K562 (cell line): Measurements from ENCODE around the gene SPRY2. TPM values are rescaled to one million over a fixed set of nuclear protein-coding genes. Genes with fewer than 3 reads are reported as not detected.

Source experiments
- ATAC-seq: fragments of 200-7000 bp; cut with Tn5 transposase; 3 replicates; pipeline ENCODE4 v1.9.1; 2020; ENCODE audit warnings: moderate library complexity
- BruUV-seq: library from RNA; stranded (reverse); fragments of 400-500 nt; replicated peaks from 2 replicates; lab custom pipeline; 2021; lab: Mats Ljungman, UMichigan
- CTCF ChIA-PET: fragments of 300-600 bp; formaldehyde crosslinking; extraction: SDS; loops from one replicate; lab custom pipeline; 2021; ENCODE audit warnings: low intra/inter-chr PET ratio; lab: Yijun Ruan, JAX
- POLR2A ChIA-PET: fragments of 300-600, 350-650 bp; sonication (Branson Sonifier 250); formaldehyde crosslinking; extraction: SDS; loops from one replicate; lab custom pipeline; 2021; ENCODE audit warnings: antibody characterized with exemption, inconsistent platforms; lab: Yijun Ruan, JAX
- DNase-seq, 4 experiments: peaks; one replicate each; pipeline versions ENCODE4 v3.0.0 to v3.0.0-alpha.2; 2011 to 2018; ENCODE audit warnings: low spot score in 3 of 4, mixed read lengths in 3 of 4; ENCODE audit errors: extremely low read depth in 1 of 4
- FAIRE-seq: peaks from 2 replicates; lab custom pipeline; 2011; peaks lifted over from hg19 to GRCh38; lab: Jason Lieb, UNC
- H2AFZ ChIP-seq: 2 replicates; pipeline ENCODE4 v1.6.0; 2011; ENCODE audit warnings: low read depth, low read length, control low read depth, inconsistent platforms
- H3K27ac ChIP-seq: fragments of 200-600 bp; 3 replicates; pipeline ENCODE4 v1.8.0; 2011; ENCODE audit warnings: low read depth, mild to moderate bottlenecking, control low read depth, inconsistent platforms, low read length, moderate library complexity, mixed read lengths; ENCODE audit errors: extremely low read depth
- H3K27me3 ChIP-seq, 2 experiments: fragments of 300-600 bp in 1 of 2; 2 replicates in 1 of 2; 3 replicates in 1 of 2; pipeline versions ENCODE4 v1.6.0 to v1.8.0; 2011; ENCODE audit warnings: inconsistent platforms in 2 of 2, low read length in 2 of 2, mild to moderate bottlenecking in 1 of 2, mixed read lengths in 1 of 2, moderate library complexity in 1 of 2; ENCODE audit not compliant: control insufficient read depth in 2 of 2, insufficient read depth in 2 of 2
- H3K36me3 ChIP-seq: fragments of 300-600 bp; 3 replicates; pipeline ENCODE4 v1.8.0; 2011; ENCODE audit warnings: mild to moderate bottlenecking, low read length, inconsistent platforms; ENCODE audit not compliant: control insufficient read depth, insufficient read depth
- H3K4me1 ChIP-seq, 2 experiments: fragments of 200-600 bp in 1 of 2; replicated peaks in 1 of 2; 2 replicates in 1 of 2; 3 replicates in 1 of 2; pipeline versions ENCODE4 v1.5.1 to v1.8.0; 2011; ENCODE audit warnings: inconsistent platforms in 2 of 2, low read length in 2 of 2, mild to moderate bottlenecking in 1 of 2, mixed read lengths in 1 of 2, moderate library complexity in 1 of 2; ENCODE audit not compliant: control insufficient read depth in 2 of 2, insufficient read depth in 2 of 2
- H3K4me2 ChIP-seq: 2 replicates; pipeline ENCODE4 v1.6.1; 2011; ENCODE audit warnings: low read length, control low read depth, inconsistent platforms, mixed read lengths; ENCODE audit not compliant: insufficient read depth
- H3K4me3 ChIP-seq: fragments of 200-600 bp; sonication (generic), shearing (Covaris generic); 2 replicates; pipeline ENCODE4 v1.5.1; 2016; ENCODE audit warnings: control low read depth, inconsistent platforms
- H3K79me2 ChIP-seq: fragments of 200-600 bp; 3 replicates; pipeline ENCODE4 v1.8.0; 2011; ENCODE audit warnings: low read length, inconsistent platforms; ENCODE audit not compliant: control insufficient read depth, insufficient read depth
- H3K9ac ChIP-seq, 2 experiments: 2 replicates each; pipeline versions ENCODE4 v1.6.0 to v1.6.1; 2011; ENCODE audit warnings: low read depth in 2 of 2, low read length in 2 of 2, control low read depth in 1 of 2, inconsistent platforms in 1 of 2, mild to moderate bottlenecking in 1 of 2, mixed read lengths in 1 of 2; ENCODE audit not compliant: insufficient read depth in 1 of 2
- H3K9me1 ChIP-seq: one replicate; pipeline ENCODE4 v1.6.0; 2011; ENCODE audit warnings: inconsistent platforms, mild to moderate bottlenecking, low read length, moderate library complexity; ENCODE audit not compliant: control insufficient read depth, insufficient read depth
- H3K9me3 ChIP-seq: replicated peaks from 2 replicates; pipeline ENCODE4 v1.5.1; 2011; ENCODE audit warnings: low read depth, low read length, inconsistent platforms; ENCODE audit not compliant: control insufficient read depth, insufficient read depth
- H4K20me1 ChIP-seq: replicated peaks from 2 replicates; pipeline ENCODE4 v1.6.1; 2011; ENCODE audit warnings: low read length, inconsistent platforms, mixed read lengths; ENCODE audit not compliant: control insufficient read depth, insufficient read depth
- BRD4 ChIP-seq: fragments of 200-600 bp; sonication (generic); IDR thresholded peaks from 2 replicates; pipeline ENCODE4 v1.6.1; 2017; ENCODE audit warnings: inconsistent platforms
- CBFB ChIP-seq: sonication (generic); formaldehyde crosslinking; IDR thresholded peaks from 2 replicates; pipeline ENCODE4 v1.4.0; 2020; ENCODE audit warnings: mild to moderate bottlenecking, missing genetic modification reagents
- ELF4 ChIP-seq: fragments of 450-650 bp; formaldehyde crosslinking; IDR thresholded peaks from 2 replicates; pipeline ENCODE4 v1.4.0; 2022; ENCODE audit warnings: missing genetic modification characterization
- EWSR1 ChIP-seq: fragments of 450-650 bp; IDR thresholded peaks from 2 replicates; pipeline ENCODE4 v1.6.1; 2018; ENCODE audit warnings: borderline replicate concordance, mild to moderate bottlenecking, low read depth, moderate library complexity; ENCODE audit not compliant: partially characterized antibody
- FOXK1 ChIP-seq: sonication (generic); formaldehyde crosslinking; IDR thresholded peaks from 2 replicates; pipeline ENCODE4 v1.8.0; 2022; ENCODE audit warnings: missing genetic modification reagents, mild to moderate bottlenecking, borderline replicate concordance
- FOXP1 ChIP-seq: sonication (generic); formaldehyde crosslinking; IDR thresholded peaks from 2 replicates; pipeline ENCODE4 v1.8.0; 2022; ENCODE audit warnings: mild to moderate bottlenecking, missing genetic modification reagents
- GABPB1 ChIP-seq: sonication (generic); formaldehyde crosslinking; IDR thresholded peaks from 2 replicates; pipeline ENCODE4 v1.8.0; 2022; ENCODE audit warnings: mild to moderate bottlenecking, missing genetic modification reagents
- MCM3 ChIP-seq: fragments of 450-650 bp; IDR thresholded peaks from 2 replicates; pipeline ENCODE4 v1.6.1; 2016
- MECOM ChIP-seq: fragments of 250-450 bp; sonication (Bioruptor Pico); IDR thresholded peaks from 2 replicates; pipeline ENCODE4 v1.8.0; 2022; ENCODE audit warnings: inconsistent platforms
- PYGO2 ChIP-seq: fragments of 450-650 bp; IDR thresholded peaks from 2 replicates; pipeline ENCODE4 v1.6.1; 2016; ENCODE audit warnings: mild to moderate bottlenecking, missing genetic modification characterization, moderate library complexity, missing compliant biosample characterization
- SMAD4 ChIP-seq: fragments of 250-450 bp; sonication (Bioruptor Pico); conservative IDR thresholded peaks from 2 replicates; pipeline ENCODE4 v1.8.0; 2021; ENCODE audit warnings: inconsistent platforms, mild to moderate bottlenecking, moderate library complexity
- SMARCE1 ChIP-seq: fragments of 450-650 bp; IDR thresholded peaks from 2 replicates; pipeline ENCODE4 v1.7.1; 2016; ENCODE audit warnings: mild to moderate bottlenecking
- SRSF9 ChIP-seq: fragments of 200-400 bp; formaldehyde crosslinking; IDR thresholded peaks from 2 replicates; pipeline ENCODE4 v1.6.1; 2017; ENCODE audit warnings: low read depth, low read length, borderline replicate concordance
- TCF3 ChIP-seq: sonication (generic); formaldehyde crosslinking; IDR thresholded peaks from 2 replicates; pipeline ENCODE4 v1.4.0; 2020; ENCODE audit warnings: mild to moderate bottlenecking, missing genetic modification reagents
- ZNF76 ChIP-seq: fragments of 250-450 bp; sonication (Bioruptor Pico); IDR thresholded peaks from 2 replicates; pipeline ENCODE4 v1.4.0; 2020; ENCODE audit warnings: mild to moderate bottlenecking, moderate library complexity, borderline replicate concordance
- in situ Hi-C: fragments of 300-500 bp; cut with MboI; formaldehyde crosslinking; loops from 4 replicates; pipeline ENCODE4 v1.15.0; 2018; ENCODE audit warnings: inconsistent platforms, mixed read lengths
- intact Hi-C: fragments of 100-400 bp; cut with micrococcal nuclease; formaldehyde crosslinking; loops from 2 replicates; pipeline ENCODE4 v1.14.2; 2022
- polyA plus RNA-seq, 8 experiments: library from polyadenylated mRNA; depleted of rRNA in 4 of 8; stranded (reverse) in 5 of 8; unstranded in 3 of 8; fragments of >200 nt; fragmentation: Nextera tagmentation in 2 of 8; fragmentation: Illumina TruSeq in 1 of 8; extraction: Ambion mirVana in 2 of 8; extraction: Trizol in 1 of 8; gene quantifications; 2 replicates each; pipeline versions ENCODE4 v1.2.1 to v1.2.3, GENCODE V29; 2011 to 2014; ENCODE audit warnings: inconsistent platforms in 1 of 8, missing spikeins in 1 of 8
- total RNA-seq, 7 experiments: library from RNA; depleted of rRNA in 6 of 7; stranded (reverse); fragments of >200 nt in 6 of 7; fragmentation: Illumina TruSeq in 2 of 7; extraction: Trizol in 2 of 7; gene quantifications; 2 replicates each; pipeline versions ENCODE4 v1.2.1 to v1.2.3, GENCODE V29; 2011 to 2021; ENCODE audit warnings: low replicate concordance in 1 of 7
- TF ChIP-seq, protein P1 (sequence below): IDR thresholded peaks from 2 replicates; pipeline ENCODE4 v1.6.1; 2011; ENCODE audit warnings: borderline replicate concordance, low read depth, mild to moderate bottlenecking, moderate library complexity, low read length; ENCODE audit not compliant: insufficient read depth, poor library complexity, severe bottlenecking

SPRY2 gene
- total and polyA plus RNA-seq, 9 of the 15 experiments (the other 6 are each of a cell fraction or from before 2014, with no cell fraction given): 1.8 to 7.8 (median 3.4) TPM

DNA sequence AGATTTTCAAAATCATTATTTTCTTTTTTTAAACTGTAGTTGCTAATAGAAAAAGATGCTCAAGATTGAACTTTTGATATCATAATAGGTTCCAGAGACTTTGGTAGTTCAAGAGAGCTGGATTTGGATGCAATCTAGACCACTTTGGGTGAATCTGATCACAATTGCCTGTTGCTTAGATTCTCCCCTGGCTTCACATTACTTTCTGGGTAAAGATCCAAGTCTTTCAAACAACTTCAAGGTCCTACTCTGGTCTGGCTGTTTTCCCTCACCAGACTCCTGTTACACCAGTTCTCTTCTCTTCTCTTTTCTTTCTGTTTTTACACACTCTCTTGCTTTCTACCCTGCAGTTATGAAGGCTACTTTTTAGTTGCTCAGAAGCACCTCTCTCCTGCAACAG lies 7.4 kb upstream of the SPRY2 start:
- no peak for TF ChIP-seq FOXP1 (CRISPR knock-in tag)
- no peak for TF ChIP-seq SRSF9
- TF ChIP-seq EWSR1: no peak
- no peak for TF ChIP-seq ELF4 (CRISPR knock-in tag)
- TF ChIP-seq MCM3: no peak
- TF ChIP-seq FOXK1 (CRISPR knock-in tag): no peak
- no peak for TF ChIP-seq TCF3 (CRISPR knock-in tag)
- no peak for TF ChIP-seq ZNF76 (CRISPR knock-in tag)
- TF ChIP-seq, protein P1, sequence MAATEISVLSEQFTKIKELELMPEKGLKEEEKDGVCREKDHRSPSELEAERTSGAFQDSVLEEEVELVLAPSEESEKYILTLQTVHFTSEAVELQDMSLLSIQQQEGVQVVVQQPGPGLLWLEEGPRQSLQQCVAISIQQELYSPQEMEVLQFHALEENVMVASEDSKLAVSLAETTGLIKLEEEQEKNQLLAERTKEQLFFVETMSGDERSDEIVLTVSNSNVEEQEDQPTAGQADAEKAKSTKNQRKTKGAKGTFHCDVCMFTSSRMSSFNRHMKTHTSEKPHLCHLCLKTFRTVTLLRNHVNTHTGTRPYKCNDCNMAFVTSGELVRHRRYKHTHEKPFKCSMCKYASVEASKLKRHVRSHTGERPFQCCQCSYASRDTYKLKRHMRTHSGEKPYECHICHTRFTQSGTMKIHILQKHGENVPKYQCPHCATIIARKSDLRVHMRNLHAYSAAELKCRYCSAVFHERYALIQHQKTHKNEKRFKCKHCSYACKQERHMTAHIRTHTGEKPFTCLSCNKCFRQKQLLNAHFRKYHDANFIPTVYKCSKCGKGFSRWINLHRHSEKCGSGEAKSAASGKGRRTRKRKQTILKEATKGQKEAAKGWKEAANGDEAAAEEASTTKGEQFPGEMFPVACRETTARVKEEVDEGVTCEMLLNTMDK: no peak
- TF ChIP-seq SMARCE1: no peak
- no peak for TF ChIP-seq SMAD4 (CRISPR knock-in tag)
- TF ChIP-seq PYGO2 (tag): no peak
- no peak for TF ChIP-seq MECOM (CRISPR knock-in tag)
- no peak for TF ChIP-seq GABPB1
- TF ChIP-seq BRD4: no peak
- TF ChIP-seq CBFB (CRISPR knock-in tag): no peak
- Histone ChIP-seq H2AFZ (no peak overlapping the region), H3K79me2 (no peaks in the 10 kb centered on the region), H3K27me3 (no peaks in the 10 kb centered on the region), H3K27ac (no peak overlapping the region), H3K9me3 (no peaks in the 10 kb centered on the region), H3K36me3 (no peaks in the 10 kb centered on the region), H3K9ac (no peak overlapping the region), H3K4me1 (no peaks in the 10 kb centered on the region), H3K9me1 (no peaks in the 10 kb centered on the region), H3K4me2 (no peak overlapping the region), H3K4me3 (no peak overlapping the region), H4K20me1 (no peaks in the 10 kb centered on the region)
- POLR2A ChIA-PET: no interaction called here
- intact Hi-C loops (no loop called here), in situ Hi-C loops (loop anchor here (25.0 kb wide), 1 partner anchor 911 kb away; no protein-coding TSS in a partner anchor)
- CTCF ChIA-PET: no interaction called here
- no TSS peak for BruUV-seq
- FAIRE-seq: no peak
- ATAC-seq: no peak
- DNase-seq: no peak
